Stimulated activated naive CD8-positive, alpha-beta T cell treated with anti-CD3 and anti-CD28 coated beads, Interleukin-15, amount 100 ng/mL, for 72 hours (primary cell): ENCODE measurements around the gene ARL15.
"Not testable (repeated sequence)": the region's sequence is repeated elsewhere in the genome, so short reads cannot be mapped to it uniquely, and the experiment has no call there.

Experiments
- ATAC-seq: fragments of 150-1000 bp; cut with Tn5 transposase; 2 replicates; pipeline ENCODE4 v1.10.0; 2021; ENCODE audit warnings: mild to moderate bottlenecking, moderate library complexity
- DNase-seq, 2 donors: peaks; one replicate each; pipeline ENCODE4 v3.0.0; 2021 to 2022
- H3K27ac Mint-ChIP-seq, 2 donors: one replicate each; pipeline ENCODE4 v1.8.0; 2022; ENCODE audit warnings: mild to moderate bottlenecking in 2 of 2, mixed read lengths in 2 of 2, moderate library complexity in 2 of 2
- H3K27me3 Mint-ChIP-seq: one replicate; pipeline ENCODE4 v1.8.0; 2022; ENCODE audit warnings: mixed read lengths
- H3K4me1 Mint-ChIP-seq: one replicate; pipeline ENCODE4 v1.8.0; 2022; ENCODE audit warnings: mild to moderate bottlenecking, mixed read lengths
- H3K4me3 Mint-ChIP-seq, 2 donors: one replicate each; pipeline ENCODE4 v1.8.0; 2022; ENCODE audit warnings: mild to moderate bottlenecking in 2 of 2, mixed read lengths in 2 of 2, moderate library complexity in 1 of 2
- H3K9me3 Mint-ChIP-seq, 2 donors: one replicate each; pipeline ENCODE4 v1.8.0; 2022; ENCODE audit warnings: mixed read lengths in 2 of 2

The ARL15 gene

GRCh38 chr5:54073131-54073530 lies 237.2 kb downstream of the ARL15 start:
- Mint-ChIP-seq H3K9me3 (no peaks in the 10 kb centered on the region), H3K4me1 (no peaks in the 10 kb centered on the region), H3K4me3 (no peak overlapping the region), H3K27me3 (no peaks in the 10 kb centered on the region), H3K27ac (peak overlapping the region in 1 of 2 donors; percentile 61)
- no peak for ATAC-seq
- no peak for DNase-seq

- Mint-ChIP-seq H3K4me3 (no peak overlapping the region), H3K9me3 (no peaks in the 10 kb centered on the region), H3K4me1 (no peaks in the 10 kb centered on the region), H3K27me3 (no peaks in the 10 kb centered on the region), H3K27ac (no peak overlapping the region)
- ATAC-seq, result no peak
- DNase-seq, result no peak
Observed at GRCh38 chr5:54066433-54066832, 243.9 kb downstream of the ARL15 start.

GRCh38 chr5:54063817-54064216 lies 246.6 kb downstream of the ARL15 start:
- DNase-seq (no peak), ATAC-seq (no peak)
- Mint-ChIP-seq H3K4me3 (no peak overlapping the region), H3K9me3 (no peaks in the 10 kb centered on the region), H3K27me3 (no peaks in the 10 kb centered on the region), H3K4me1 (no peaks in the 10 kb centered on the region), H3K27ac (peak overlapping the region in 1 of 2 donors; percentile 67)

DNA sequence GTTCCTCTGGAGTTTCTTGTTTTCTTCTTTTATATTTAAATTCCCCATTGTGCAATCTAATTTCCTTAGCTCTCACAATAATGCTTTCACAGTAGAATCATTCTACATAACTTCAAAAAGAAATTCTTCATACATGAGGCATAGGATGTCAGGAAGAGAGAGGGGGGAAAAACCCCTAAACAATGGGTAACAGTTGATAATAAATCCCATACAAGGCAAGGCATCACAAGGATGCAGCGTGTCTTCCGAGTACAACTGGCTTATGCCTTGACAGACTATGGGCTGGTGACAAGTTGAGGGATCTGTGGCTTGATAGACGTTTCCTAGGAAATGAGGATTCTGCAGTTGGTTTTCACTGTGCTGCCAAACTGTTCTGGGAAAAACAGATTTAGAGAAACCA lies 247.4 kb downstream of the ARL15 start:
- DNase-seq, result no peak
- H3K4me1 Mint-ChIP-seq, result no peaks in the 10 kb centered on the region
- no peak overlapping the region for H3K27ac Mint-ChIP-seq
- no peaks in the 10 kb centered on the region for H3K9me3 Mint-ChIP-seq
- H3K27me3 Mint-ChIP-seq, result no peaks in the 10 kb centered on the region
- no peak overlapping the region for H3K4me3 Mint-ChIP-seq
- ATAC-seq, result no peak

- H3K4me1 Mint-ChIP-seq, ATAC-seq, H3K9me3 Mint-ChIP-seq, H3K27ac Mint-ChIP-seq, H3K4me3 Mint-ChIP-seq, DNase-seq, H3K27me3 Mint-ChIP-seq: not testable (repeated sequence)
Observed at GRCh38 chr5:54060919-54061318, 249.5 kb downstream of the ARL15 start.

- no peaks in the 10 kb centered on the region for H3K9me3 Mint-ChIP-seq
- ATAC-seq, result no peak
- H3K4me1 Mint-ChIP-seq, result no peaks in the 10 kb centered on the region
- no peak overlapping the region for H3K4me3 Mint-ChIP-seq
- H3K27ac Mint-ChIP-seq, result no peak overlapping the region
- H3K27me3 Mint-ChIP-seq, result no peaks in the 10 kb centered on the region
- no peak for DNase-seq
Observed at GRCh38 chr5:54049963-54050362, 260.4 kb downstream of the ARL15 start.

DNA sequence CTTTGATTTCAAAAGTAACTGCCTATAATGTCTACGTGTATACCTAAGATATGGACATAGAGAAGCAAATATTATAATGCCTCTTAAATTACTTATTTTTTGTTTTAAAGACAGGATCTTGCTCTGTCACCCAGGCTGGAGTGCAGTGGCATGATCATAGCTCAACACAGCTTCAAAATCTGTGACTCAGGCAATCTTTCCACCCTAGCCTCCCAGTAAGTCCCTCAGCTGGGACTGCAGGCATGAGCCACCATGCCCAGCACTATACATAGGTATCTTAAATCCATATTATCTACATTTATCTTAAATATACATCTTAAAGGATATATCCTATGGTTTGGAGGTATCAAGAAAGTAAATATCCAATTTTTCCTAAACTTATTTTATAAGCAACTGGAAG lies 261.2 kb downstream of the ARL15 start:
- no peak for ATAC-seq
- Mint-ChIP-seq H3K9me3 (no peaks in the 10 kb centered on the region), H3K4me3 (no peak overlapping the region), H3K4me1 (no peaks in the 10 kb centered on the region), H3K27ac (peak overlapping the region in 1 of 2 donors; percentile 12), H3K27me3 (no peaks in the 10 kb centered on the region)
- no peak for DNase-seq

- Mint-ChIP-seq H3K4me1 (no peaks in the 10 kb centered on the region), H3K9me3 (no peaks in the 10 kb centered on the region), H3K4me3 (no peak overlapping the region), H3K27me3 (no peaks in the 10 kb centered on the region), H3K27ac (no peak overlapping the region)
- ATAC-seq (no peak), DNase-seq (no peak)
Observed at GRCh38 chr5:54045077-54045792, 265.1 kb downstream of the ARL15 start.

DNA sequence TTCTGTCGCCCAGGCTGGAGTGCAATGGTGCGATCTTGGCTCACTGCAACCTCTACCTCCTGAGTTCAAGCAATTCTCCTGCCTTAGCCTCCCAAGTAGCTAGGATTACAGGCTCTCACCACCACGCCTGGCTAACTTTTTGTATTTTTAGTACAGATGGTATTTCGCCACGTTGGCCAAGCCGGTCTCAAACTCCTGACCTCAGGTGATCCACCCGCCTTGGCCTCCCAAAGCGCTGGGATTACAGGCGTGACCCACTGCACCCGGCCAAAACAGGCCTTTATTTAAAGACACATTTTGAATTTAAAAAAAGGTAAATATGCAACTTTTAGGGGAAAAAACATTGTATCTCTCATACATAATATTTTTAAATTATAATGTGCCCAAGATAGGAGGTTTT lies 266.1 kb downstream of the ARL15 start:
- H3K4me3 Mint-ChIP-seq, DNase-seq, H3K27me3 Mint-ChIP-seq, H3K9me3 Mint-ChIP-seq, H3K4me1 Mint-ChIP-seq, H3K27ac Mint-ChIP-seq, ATAC-seq: not testable (repeated sequence)

DNA sequence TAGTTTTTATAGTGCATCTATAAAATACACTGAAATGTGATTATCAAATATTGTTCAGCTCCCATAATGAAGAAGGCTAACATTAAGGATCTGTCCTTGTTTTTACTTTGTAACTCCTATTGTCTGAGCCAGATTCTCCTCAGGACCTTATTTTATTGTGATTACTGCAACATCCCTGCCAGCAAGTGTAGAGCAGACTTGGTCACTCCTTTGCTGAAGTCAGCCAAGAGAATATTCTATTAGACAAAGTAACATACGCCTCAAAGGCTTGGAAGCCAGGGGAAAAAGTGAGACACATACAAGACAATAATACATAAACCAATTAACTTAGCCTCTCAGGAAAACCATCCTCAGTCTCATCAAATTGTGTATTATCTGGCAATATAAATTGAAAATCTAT lies 269.6 kb downstream of the ARL15 start:
- no peak overlapping the region for H3K27ac Mint-ChIP-seq
- no peaks in the 10 kb centered on the region for H3K27me3 Mint-ChIP-seq
- no peaks in the 10 kb centered on the region for H3K9me3 Mint-ChIP-seq
- DNase-seq (no peak), ATAC-seq (no peak)
- no peaks in the 10 kb centered on the region for H3K4me1 Mint-ChIP-seq
- no peak overlapping the region for H3K4me3 Mint-ChIP-seq

GRCh38 chr5:54040018-54040417 lies 270.4 kb downstream of the ARL15 start:
- ATAC-seq, result no peak
- no peaks in the 10 kb centered on the region for H3K27me3 Mint-ChIP-seq

GRCh38 chr5:54037205-54037604 lies 273.2 kb downstream of the ARL15 start:
- ATAC-seq (no peak), DNase-seq (no peak)
- Mint-ChIP-seq H3K9me3 (no peaks in the 10 kb centered on the region), H3K4me1 (no peaks in the 10 kb centered on the region), H3K27ac (no peak overlapping the region), H3K4me3 (no peak overlapping the region), H3K27me3 (no peaks in the 10 kb centered on the region)

More at GRCh38 chr5:54040018-54040417, 270.4 kb downstream of the ARL15 start:
- no peaks in the 10 kb centered on the region for H3K4me1 Mint-ChIP-seq
- no peak overlapping the region for H3K27ac Mint-ChIP-seq
- no peak for DNase-seq
- H3K4me3 Mint-ChIP-seq, result no peak overlapping the region
- no peaks in the 10 kb centered on the region for H3K9me3 Mint-ChIP-seq

- H3K27me3 Mint-ChIP-seq, result no peaks in the 10 kb centered on the region
- H3K4me1 Mint-ChIP-seq, result no peaks in the 10 kb centered on the region
- DNase-seq (no peak), ATAC-seq (no peak)
- no peak overlapping the region for H3K27ac Mint-ChIP-seq
- no peak overlapping the region for H3K4me3 Mint-ChIP-seq
- H3K9me3 Mint-ChIP-seq, result no peaks in the 10 kb centered on the region
Observed at GRCh38 chr5:54030981-54031380, 279.4 kb downstream of the ARL15 start.

- Mint-ChIP-seq H3K4me1 (peaks cover 29% of the 10 kb centered on the region), H3K9me3 (no peaks in the 10 kb centered on the region), H3K4me3 (no peak overlapping the region), H3K27me3 (no peaks in the 10 kb centered on the region), H3K27ac (no peak overlapping the region)
- ATAC-seq (no peak), DNase-seq (no peak)
Observed at GRCh38 chr5:54024466-54024865, 285.9 kb downstream of the ARL15 start.

DNA sequence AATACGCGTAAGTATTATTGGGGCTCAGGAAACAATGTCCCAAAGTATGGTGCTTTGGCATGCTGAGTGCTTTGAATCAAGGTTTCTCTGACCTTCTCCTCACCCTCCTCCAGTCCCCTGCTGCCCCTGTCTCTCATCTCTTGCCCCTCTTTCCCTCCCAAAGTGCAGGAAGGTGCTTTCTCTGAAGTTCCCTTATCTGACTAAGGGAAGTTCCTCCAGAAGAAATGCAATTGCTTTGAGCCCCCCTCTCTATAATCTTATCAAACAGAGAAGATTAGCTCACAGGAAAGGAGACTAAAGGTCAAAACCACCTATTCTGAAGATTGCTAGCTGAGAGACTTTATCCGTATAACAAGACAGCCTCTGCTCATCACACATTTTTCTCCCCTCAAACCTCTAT lies 288.1 kb downstream of the ARL15 start:
- H3K27me3 Mint-ChIP-seq, result no peaks in the 10 kb centered on the region
- ATAC-seq (peak; percentile 52), DNase-seq (no peak)
- H3K9me3 Mint-ChIP-seq, result no peaks in the 10 kb centered on the region
- H3K4me1 Mint-ChIP-seq, result peaks cover 29% of the 10 kb centered on the region
- peak overlapping the region; percentile 72 to 90 for H3K4me3 Mint-ChIP-seq
- H3K27ac Mint-ChIP-seq, result peak overlapping the region; percentile 96 to 99

- ATAC-seq (peak; percentile 81), DNase-seq (peak in 1 of 2 donors; percentile 18)
- Mint-ChIP-seq H3K27ac (peak overlapping the region; percentile 96 to 99), H3K4me1 (peaks cover 29% of the 10 kb centered on the region), H3K4me3 (peak overlapping the region; percentile 72 to 90), H3K9me3 (no peaks in the 10 kb centered on the region), H3K27me3 (no peaks in the 10 kb centered on the region)
Observed at GRCh38 chr5:54021431-54022164, 288.8 kb downstream of the ARL15 start.
